ENCODE data around the gene GUCA2B. TPM values are rescaled to one million over a fixed set of nuclear protein-coding genes. Genes with fewer than 3 reads are reported as not detected.
A peak's percentile ranks its signal among the peaks of the same experiment; 100 is the strongest.

Gene GUCA2B
- total and polyA plus RNA-seq, 5 donors from 2014 or later: not detected

GRCh38 chr1:42183957-42184268, 30.7 kb downstream of the GUCA2B start:
- peaks cover 65% of the 10 kb centered on the region for H3K36me3 ChIP-seq (ENCODE audit: control insufficient read depth, insufficient read depth, low read length)
- H3K4me1 ChIP-seq (ENCODE audit: control insufficient read depth, insufficient read depth, low read length, poor library complexity, severe bottlenecking): no peaks in the 10 kb centered on the region
- no peak overlapping the region for H3K27ac ChIP-seq (ENCODE audit: insufficient read depth, low read length, poor library complexity, severe bottlenecking)
- H3K4me3 ChIP-seq (ENCODE audit: low read depth, low read length): no peak overlapping the region
- no peaks in the 10 kb centered on the region for H3K27me3 ChIP-seq (ENCODE audit: control insufficient read depth, insufficient read depth, low read length)
- DNase-seq (no peak), ATAC-seq (ENCODE audit: low read depth in 2 of 2) (no peak)
- Mint-ChIP-seq H3K27ac (peak overlapping the region in 2 of 3 donors; percentile 9 to 57), H3K9me3 (no peaks in the 10 kb centered on the region), H3K36me3 (peaks cover 39% of the 10 kb centered on the region), H3K27me3 (no peaks in the 10 kb centered on the region), H3K4me1 (peaks cover 0 to 15% (median 2%) of the 10 kb centered on the region in 4 donors), H3K4me3 (no peak overlapping the region)
- H3K9me3 ChIP-seq (ENCODE audit: control insufficient read depth in 2 of 2, low read length in 2 of 2): no peaks in the 10 kb centered on the region

GRCh38 chr1:42184616-42185015, 31.4 kb downstream of the GUCA2B start:
- Mint-ChIP-seq H3K9me3 (no peaks in the 10 kb centered on the region), H3K4me3 (no peak overlapping the region), H3K4me1 (peaks cover 0 to 14% (median 2%) of the 10 kb centered on the region in 4 donors), H3K27ac (peak overlapping the region in 2 of 3 donors; percentile 19 to 56), H3K36me3 (peaks cover 37% of the 10 kb centered on the region), H3K27me3 (no peaks in the 10 kb centered on the region)
- H3K27ac ChIP-seq (ENCODE audit: insufficient read depth, low read length, poor library complexity, severe bottlenecking): no peak overlapping the region
- H3K4me3 ChIP-seq (ENCODE audit: low read depth, low read length): no peak overlapping the region
- no peaks in the 10 kb centered on the region for H3K4me1 ChIP-seq (ENCODE audit: control insufficient read depth, insufficient read depth, low read length, poor library complexity, severe bottlenecking)
- no peak for ATAC-seq (ENCODE audit: low read depth in 2 of 2)
- DNase-seq: no peak
- no peaks in the 10 kb centered on the region for H3K27me3 ChIP-seq (ENCODE audit: control insufficient read depth, insufficient read depth, low read length)
- H3K9me3 ChIP-seq (ENCODE audit: control insufficient read depth in 2 of 2, low read length in 2 of 2): no peaks in the 10 kb centered on the region
- H3K36me3 ChIP-seq (ENCODE audit: control insufficient read depth, insufficient read depth, low read length): peaks cover 70% of the 10 kb centered on the region

- peaks cover 72% of the 10 kb centered on the region for H3K36me3 ChIP-seq (ENCODE audit: control insufficient read depth, insufficient read depth, low read length)
- no peak overlapping the region for H3K27ac ChIP-seq (ENCODE audit: insufficient read depth, low read length, poor library complexity, severe bottlenecking)
- DNase-seq (no peak), ATAC-seq (ENCODE audit: low read depth in 2 of 2) (no peak)
- H3K27me3 ChIP-seq (ENCODE audit: control insufficient read depth, insufficient read depth, low read length): no peaks in the 10 kb centered on the region
- no peaks in the 10 kb centered on the region for H3K4me1 ChIP-seq (ENCODE audit: control insufficient read depth, insufficient read depth, low read length, poor library complexity, severe bottlenecking)
- Mint-ChIP-seq H3K4me1 (peaks cover 4 to 10% (median 4%) of the 10 kb centered on the region in 4 donors), H3K4me3 (no peak overlapping the region), H3K9me3 (no peaks in the 10 kb centered on the region), H3K36me3 (peaks cover 44% of the 10 kb centered on the region), H3K27me3 (no peaks in the 10 kb centered on the region), H3K27ac (peak overlapping the region in 2 of 3 donors; percentile 20 to 83)
- H3K9me3 ChIP-seq (ENCODE audit: control insufficient read depth in 2 of 2, low read length in 2 of 2): no peaks in the 10 kb centered on the region
- H3K4me3 ChIP-seq (ENCODE audit: low read depth, low read length): no peak overlapping the region
Measured at GRCh38 chr1:42186152-42186551, 32.9 kb downstream of the GUCA2B start.

- Histone ChIP-seq H3K27ac (ENCODE audit: insufficient read depth, low read length, poor library complexity, severe bottlenecking) (no peak overlapping the region), H3K27me3 (ENCODE audit: control insufficient read depth, insufficient read depth, low read length) (no peaks in the 10 kb centered on the region), H3K4me3 (ENCODE audit: low read depth, low read length) (no peak overlapping the region), H3K9me3 (ENCODE audit: control insufficient read depth in 2 of 2, low read length in 2 of 2) (no peaks in the 10 kb centered on the region), H3K4me1 (ENCODE audit: control insufficient read depth, insufficient read depth, low read length, poor library complexity, severe bottlenecking) (no peaks in the 10 kb centered on the region), H3K36me3 (ENCODE audit: control insufficient read depth, insufficient read depth, low read length) (peaks cover 65% of the 10 kb centered on the region)
- no peak overlapping the region for H3K4me3 Mint-ChIP-seq
- H3K27ac Mint-ChIP-seq: no peak overlapping the region
- H3K36me3 Mint-ChIP-seq: peaks cover 45% of the 10 kb centered on the region
- ATAC-seq (ENCODE audit: low read depth in 2 of 2) (no peak), DNase-seq (no peak)
- no peaks in the 10 kb centered on the region for H3K9me3 Mint-ChIP-seq
- H3K4me1 Mint-ChIP-seq: peaks cover 4 to 14% (median 6%) of the 10 kb centered on the region in 4 donors
- H3K27me3 Mint-ChIP-seq: no peaks in the 10 kb centered on the region
Measured at GRCh38 chr1:42189931-42190853, 37.0 kb downstream of the GUCA2B start.

- Mint-ChIP-seq H3K36me3 (peaks cover 37% of the 10 kb centered on the region), H3K4me1 (peaks cover 4 to 12% (median 6%) of the 10 kb centered on the region in 4 donors)
- peaks cover 67% of the 10 kb centered on the region for H3K36me3 ChIP-seq (ENCODE audit: control insufficient read depth, insufficient read depth, low read length)
Measured at GRCh38 chr1:42191319-42191718, 38.1 kb downstream of the GUCA2B start.

GRCh38 chr1:42192106-42192505, 38.9 kb downstream of the GUCA2B start:
- Mint-ChIP-seq H3K4me1 (peaks cover 4 to 10% (median 6%) of the 10 kb centered on the region in 4 donors), H3K4me3 (no peak overlapping the region), H3K27me3 (no peaks in the 10 kb centered on the region), H3K27ac (peak overlapping the region in 1 of 3 donors; percentile 65), H3K9me3 (no peaks in the 10 kb centered on the region), H3K36me3 (peaks cover 37% of the 10 kb centered on the region)
- H3K36me3 ChIP-seq (ENCODE audit: control insufficient read depth, insufficient read depth, low read length): peaks cover 68% of the 10 kb centered on the region
- no peak overlapping the region for H3K4me3 ChIP-seq (ENCODE audit: low read depth, low read length)
- no peak for DNase-seq
- no peak overlapping the region for H3K27ac ChIP-seq (ENCODE audit: insufficient read depth, low read length, poor library complexity, severe bottlenecking)
- no peaks in the 10 kb centered on the region for H3K4me1 ChIP-seq (ENCODE audit: control insufficient read depth, insufficient read depth, low read length, poor library complexity, severe bottlenecking)
- ATAC-seq (ENCODE audit: low read depth in 2 of 2): no peak
- H3K9me3 ChIP-seq (ENCODE audit: control insufficient read depth in 2 of 2, low read length in 2 of 2): no peaks in the 10 kb centered on the region
- no peaks in the 10 kb centered on the region for H3K27me3 ChIP-seq (ENCODE audit: control insufficient read depth, insufficient read depth, low read length)

More at GRCh38 chr1:42191319-42191718, 38.1 kb downstream of the GUCA2B start:
- Histone ChIP-seq H3K27me3 (ENCODE audit: control insufficient read depth, insufficient read depth, low read length) (no peaks in the 10 kb centered on the region), H3K27ac (ENCODE audit: insufficient read depth, low read length, poor library complexity, severe bottlenecking) (no peak overlapping the region), H3K4me3 (ENCODE audit: low read depth, low read length) (no peak overlapping the region), H3K4me1 (ENCODE audit: control insufficient read depth, insufficient read depth, low read length, poor library complexity, severe bottlenecking) (no peaks in the 10 kb centered on the region), H3K9me3 (ENCODE audit: control insufficient read depth in 2 of 2, low read length in 2 of 2) (no peaks in the 10 kb centered on the region)
- Mint-ChIP-seq H3K9me3 (no peaks in the 10 kb centered on the region), H3K27ac (peak overlapping the region in 1 of 3 donors; percentile 65), H3K27me3 (no peaks in the 10 kb centered on the region), H3K4me3 (no peak overlapping the region)
- DNase-seq (no peak), ATAC-seq (ENCODE audit: low read depth in 2 of 2) (no peak)

- Histone ChIP-seq H3K9me3 (ENCODE audit: control insufficient read depth in 2 of 2, low read length in 2 of 2) (no peaks in the 10 kb centered on the region), H3K4me1 (ENCODE audit: control insufficient read depth, insufficient read depth, low read length, poor library complexity, severe bottlenecking) (no peaks in the 10 kb centered on the region), H3K36me3 (ENCODE audit: control insufficient read depth, insufficient read depth, low read length) (peaks cover 55% of the 10 kb centered on the region), H3K4me3 (ENCODE audit: low read depth, low read length) (no peak overlapping the region), H3K27me3 (ENCODE audit: control insufficient read depth, insufficient read depth, low read length) (no peaks in the 10 kb centered on the region), H3K27ac (ENCODE audit: insufficient read depth, low read length, poor library complexity, severe bottlenecking) (no peak overlapping the region)
- DNase-seq (no peak), ATAC-seq (ENCODE audit: low read depth in 2 of 2) (no peak)
- H3K27me3 Mint-ChIP-seq: no peaks in the 10 kb centered on the region
- no peak overlapping the region for H3K27ac Mint-ChIP-seq
- peaks cover 0 to 7% (median 5%) of the 10 kb centered on the region in 4 donors for H3K4me1 Mint-ChIP-seq
- H3K9me3 Mint-ChIP-seq: no peaks in the 10 kb centered on the region
- H3K36me3 Mint-ChIP-seq: peaks cover 37% of the 10 kb centered on the region
- H3K4me3 Mint-ChIP-seq: no peak overlapping the region
Measured at GRCh38 chr1:42195841-42196240, 42.6 kb downstream of the GUCA2B start.

- no peak overlapping the region for H3K4me3 ChIP-seq (ENCODE audit: low read depth, low read length)
- Mint-ChIP-seq H3K27ac (no peak overlapping the region), H3K27me3 (no peaks in the 10 kb centered on the region), H3K4me3 (no peak overlapping the region), H3K36me3 (peaks cover 40% of the 10 kb centered on the region), H3K9me3 (peaks cover 0 to 13% (median 1%) of the 10 kb centered on the region in 7 donors), H3K4me1 (peaks cover 0 to 4% (median 0%) of the 10 kb centered on the region in 4 donors)
- ATAC-seq (ENCODE audit: low read depth in 2 of 2) (no peak), DNase-seq (no peak)
- H3K4me1 ChIP-seq (ENCODE audit: control insufficient read depth, insufficient read depth, low read length, poor library complexity, severe bottlenecking): no peaks in the 10 kb centered on the region
- H3K27me3 ChIP-seq (ENCODE audit: control insufficient read depth, insufficient read depth, low read length): no peaks in the 10 kb centered on the region
- H3K9me3 ChIP-seq (ENCODE audit: control insufficient read depth in 2 of 2, low read length in 2 of 2): peaks cover 6 to 12% of the 10 kb centered on the region in 2 experiments
- peaks cover 57% of the 10 kb centered on the region for H3K36me3 ChIP-seq (ENCODE audit: control insufficient read depth, insufficient read depth, low read length)
- no peak overlapping the region for H3K27ac ChIP-seq (ENCODE audit: insufficient read depth, low read length, poor library complexity, severe bottlenecking)
Measured at GRCh38 chr1:42198251-42198650, 45.0 kb downstream of the GUCA2B start.

Measured in CD4-positive, CD25-positive, alpha-beta regulatory T cell (primary cell).